ENCODE data around the gene WIPF1. TPM values are rescaled to one million over a fixed set of nuclear protein-coding genes. Genes with fewer than 3 reads are reported as not detected.

WIPF1 gene
- total and polyA plus RNA-seq, 4 donors = 18.7 to 29.5 (median 21.7) TPM

DNA sequence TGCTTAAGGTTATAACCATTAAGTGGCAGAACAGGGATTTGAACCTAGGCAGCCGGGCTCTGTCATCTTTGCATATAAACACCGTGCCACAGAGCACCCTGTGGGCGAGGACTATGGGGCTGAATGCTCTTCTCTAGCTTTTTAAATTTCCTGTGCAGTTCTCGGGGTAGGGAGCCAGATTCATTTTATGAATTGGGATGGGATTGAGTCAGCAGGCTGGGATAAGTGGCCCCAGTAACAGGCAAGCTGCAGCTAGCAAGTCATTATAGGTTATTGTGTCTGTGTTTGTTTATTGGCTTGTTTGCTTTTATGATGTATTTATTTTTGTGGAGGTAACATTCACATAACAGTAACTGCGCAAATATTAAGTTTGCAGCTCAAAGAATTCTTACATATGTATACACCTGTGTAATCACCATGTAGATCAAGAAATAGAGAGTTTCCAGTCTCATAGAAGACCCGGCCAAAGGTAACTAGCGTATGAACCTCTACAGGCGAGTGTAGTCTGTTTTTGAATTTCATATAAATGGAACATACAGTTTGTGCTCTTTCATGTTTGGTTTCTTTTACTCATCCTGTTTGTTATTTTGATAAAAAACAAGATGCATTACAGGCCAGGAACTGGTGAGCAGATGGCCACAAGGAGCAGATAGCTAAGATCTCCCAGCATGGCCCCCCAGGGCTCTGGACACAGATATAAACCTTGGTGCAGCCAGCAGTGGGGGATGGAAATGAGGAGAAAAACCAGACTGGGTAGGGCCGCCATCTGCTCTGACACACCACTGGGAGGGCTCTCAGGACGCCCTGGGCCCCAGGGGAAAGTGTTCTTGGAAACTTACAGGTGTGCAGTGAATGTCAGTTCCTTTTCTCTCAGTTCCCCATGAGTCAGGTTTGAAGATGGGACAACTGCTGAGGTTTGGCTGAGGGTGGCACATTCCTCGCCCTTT lies 61.6 kb downstream of the WIPF1 start:
- Histone ChIP-seq H3K4me1 (ENCODE audit: control insufficient read depth, insufficient read depth, low read length) (no peaks in the 10 kb centered on the region), H3K4me3 (ENCODE audit: low read depth, low read length) (no peak overlapping the region), H3K27ac (ENCODE audit: low read depth, low read length) (no peak overlapping the region), H3K27me3 (ENCODE audit: control insufficient read depth, insufficient read depth, low read length) (no peaks in the 10 kb centered on the region), H3K9me3 (ENCODE audit: control insufficient read depth, insufficient read depth, low read length) (no peaks in the 10 kb centered on the region), H3K36me3 (ENCODE audit: control insufficient read depth, insufficient read depth, low read length) (no peaks in the 10 kb centered on the region)
- no peak for DNase-seq (ENCODE audit: low read depth in 4 of 6, low spot score in 6 of 6)
- 83% methylated on average over 8 of the region's 11 CpGs for WGBS (ENCODE audit: insufficient coverage)

DNA sequence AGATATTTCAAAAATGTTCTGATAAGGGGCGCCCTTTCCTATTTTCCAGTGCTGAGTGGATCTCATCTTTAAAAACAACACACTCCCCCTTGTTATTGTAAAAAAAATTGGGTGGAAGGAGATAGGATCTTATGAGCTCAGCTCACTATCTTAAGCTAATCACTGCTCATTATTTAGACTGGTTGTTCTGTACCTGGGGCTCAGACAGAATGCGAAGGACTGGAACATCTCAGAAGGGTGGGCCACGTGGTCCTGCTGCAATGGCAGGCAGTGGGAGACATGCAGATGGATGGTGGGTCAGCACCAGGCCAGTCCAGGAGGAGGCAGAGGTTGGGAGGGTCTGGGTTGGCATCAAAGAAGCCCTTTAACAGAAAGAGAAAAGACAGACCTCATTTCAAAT lies 62.5 kb downstream of the WIPF1 start:
- Histone ChIP-seq H3K27me3 (ENCODE audit: control insufficient read depth, insufficient read depth, low read length) (no peaks in the 10 kb centered on the region), H3K36me3 (ENCODE audit: control insufficient read depth, insufficient read depth, low read length) (no peaks in the 10 kb centered on the region), H3K9me3 (ENCODE audit: control insufficient read depth, insufficient read depth, low read length) (no peaks in the 10 kb centered on the region), H3K4me1 (ENCODE audit: control insufficient read depth, insufficient read depth, low read length) (no peaks in the 10 kb centered on the region), H3K27ac (ENCODE audit: low read depth, low read length) (no peak overlapping the region), H3K4me3 (ENCODE audit: low read depth, low read length) (no peak overlapping the region)
- DNase-seq (ENCODE audit: low read depth in 4 of 6, low spot score in 6 of 6) = no peak
- 72% methylated on average over 2 of the region's 3 CpGs for WGBS (ENCODE audit: insufficient coverage)

- Histone ChIP-seq H3K9me3 (ENCODE audit: control insufficient read depth, insufficient read depth, low read length) (no peaks in the 10 kb centered on the region), H3K4me1 (ENCODE audit: control insufficient read depth, insufficient read depth, low read length) (no peaks in the 10 kb centered on the region), H3K36me3 (ENCODE audit: control insufficient read depth, insufficient read depth, low read length) (no peaks in the 10 kb centered on the region), H3K27ac (ENCODE audit: low read depth, low read length) (no peak overlapping the region), H3K27me3 (ENCODE audit: control insufficient read depth, insufficient read depth, low read length) (no peaks in the 10 kb centered on the region), H3K4me3 (ENCODE audit: low read depth, low read length) (no peak overlapping the region)
- no peak for DNase-seq (ENCODE audit: low read depth in 4 of 6, low spot score in 6 of 6)
- WGBS (ENCODE audit: insufficient coverage) = 88% methylated on average over 3 of the region's 4 CpGs
Observed at GRCh38 chr2:174529916-174530315, 67.7 kb downstream of the WIPF1 start.

DNA sequence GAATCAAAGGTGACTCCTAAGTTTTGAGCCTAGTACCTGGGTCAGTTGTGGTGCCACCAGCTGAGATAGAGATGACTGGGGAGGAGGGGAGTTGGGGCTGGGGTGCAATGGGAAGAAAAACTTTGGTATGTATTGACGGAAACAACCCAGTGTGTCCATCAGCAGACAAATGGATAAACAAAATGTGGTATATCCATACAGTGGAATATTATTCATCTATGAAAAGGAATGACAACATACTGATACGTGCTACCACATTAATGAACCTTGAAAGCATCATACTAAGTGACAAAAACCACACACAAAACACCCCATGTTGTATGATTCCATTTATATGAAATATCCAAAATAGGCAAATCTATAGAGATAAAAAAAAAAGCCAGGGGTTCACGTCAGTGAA lies 69.6 kb downstream of the WIPF1 start:
- Histone ChIP-seq H3K27me3 (ENCODE audit: control insufficient read depth, insufficient read depth, low read length) (no peaks in the 10 kb centered on the region), H3K36me3 (ENCODE audit: control insufficient read depth, insufficient read depth, low read length) (no peaks in the 10 kb centered on the region), H3K4me3 (ENCODE audit: low read depth, low read length) (no peak overlapping the region), H3K9me3 (ENCODE audit: control insufficient read depth, insufficient read depth, low read length) (no peaks in the 10 kb centered on the region), H3K4me1 (ENCODE audit: control insufficient read depth, insufficient read depth, low read length) (no peaks in the 10 kb centered on the region), H3K27ac (ENCODE audit: low read depth, low read length) (no peak overlapping the region)
- no CpG with 5 or more reads among the region's 3 CpGs for WGBS (ENCODE audit: insufficient coverage)
- DNase-seq (ENCODE audit: low read depth in 4 of 6, low spot score in 6 of 6) = no peak

DNA sequence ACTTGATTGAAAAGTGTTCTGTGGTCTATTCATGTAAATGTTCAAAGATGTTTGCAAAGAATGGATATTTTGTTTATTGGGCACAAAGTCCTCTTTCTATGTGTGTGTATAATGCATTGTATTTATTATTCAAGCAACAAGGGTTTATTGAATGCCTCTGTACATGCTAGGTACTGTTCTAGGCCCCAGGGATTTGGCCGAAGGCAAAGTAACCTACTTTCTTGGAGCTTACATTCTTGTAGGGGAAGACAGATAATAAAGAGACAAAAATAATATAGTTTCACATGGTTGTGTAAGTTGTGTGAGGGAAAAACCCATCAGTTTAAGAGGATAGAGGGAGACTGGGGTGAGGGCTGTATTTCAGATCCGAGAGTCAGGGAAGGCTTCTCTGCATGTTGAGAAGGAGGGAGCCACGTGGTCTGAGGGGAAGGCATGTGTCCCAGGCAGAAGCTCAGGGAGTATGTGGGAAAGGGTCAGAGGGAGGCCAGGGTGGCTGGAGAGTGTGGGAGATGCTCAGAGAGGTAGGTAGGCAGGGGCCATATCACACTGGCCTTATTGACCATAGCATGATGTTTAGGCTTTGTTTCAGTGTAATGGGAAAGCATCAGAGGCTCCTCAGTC lies 70.4 kb downstream of the WIPF1 start:
- no peak for DNase-seq (ENCODE audit: low read depth in 4 of 6, low spot score in 6 of 6)
- H3K36me3 ChIP-seq (ENCODE audit: control insufficient read depth, insufficient read depth, low read length) = no peaks in the 10 kb centered on the region
- no peak overlapping the region for H3K27ac ChIP-seq (ENCODE audit: low read depth, low read length)
- H3K9me3 ChIP-seq (ENCODE audit: control insufficient read depth, insufficient read depth, low read length) = no peaks in the 10 kb centered on the region
- 79% methylated on average over 2 of the region's 3 CpGs for WGBS (ENCODE audit: insufficient coverage)
- no peaks in the 10 kb centered on the region for H3K4me1 ChIP-seq (ENCODE audit: control insufficient read depth, insufficient read depth, low read length)
- no peak overlapping the region for H3K4me3 ChIP-seq (ENCODE audit: low read depth, low read length)
- no peaks in the 10 kb centered on the region for H3K27me3 ChIP-seq (ENCODE audit: control insufficient read depth, insufficient read depth, low read length)

DNA sequence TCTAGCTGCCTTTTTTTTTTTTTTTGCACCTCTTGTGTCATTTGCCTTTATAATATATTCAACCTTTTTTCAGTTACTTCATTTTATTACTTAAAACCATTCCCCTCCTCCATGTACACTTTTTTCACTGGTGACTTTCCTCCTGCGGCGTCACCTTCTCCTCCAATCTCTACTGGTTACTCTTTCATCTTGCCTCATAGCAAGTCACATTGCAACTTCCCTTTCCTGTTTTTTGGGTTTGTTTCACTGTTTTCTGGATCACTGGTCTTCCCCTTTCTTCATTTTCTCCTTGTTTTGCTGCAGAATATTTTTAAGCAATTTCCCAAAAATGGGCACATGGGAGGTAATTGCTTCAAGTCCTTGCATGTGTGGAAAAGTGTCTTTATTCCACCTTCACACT lies 73.1 kb downstream of the WIPF1 start:
- 100% methylated on average over 2 of the region's 2 CpGs for WGBS (ENCODE audit: insufficient coverage)
- Histone ChIP-seq H3K4me3 (ENCODE audit: low read depth, low read length) (no peak overlapping the region), H3K36me3 (ENCODE audit: control insufficient read depth, insufficient read depth, low read length) (no peaks in the 10 kb centered on the region), H3K4me1 (ENCODE audit: control insufficient read depth, insufficient read depth, low read length) (no peaks in the 10 kb centered on the region), H3K9me3 (ENCODE audit: control insufficient read depth, insufficient read depth, low read length) (no peaks in the 10 kb centered on the region), H3K27me3 (ENCODE audit: control insufficient read depth, insufficient read depth, low read length) (no peaks in the 10 kb centered on the region), H3K27ac (ENCODE audit: low read depth, low read length) (no peak overlapping the region)
- no peak for DNase-seq (ENCODE audit: low read depth in 4 of 6, low spot score in 6 of 6)

DNA sequence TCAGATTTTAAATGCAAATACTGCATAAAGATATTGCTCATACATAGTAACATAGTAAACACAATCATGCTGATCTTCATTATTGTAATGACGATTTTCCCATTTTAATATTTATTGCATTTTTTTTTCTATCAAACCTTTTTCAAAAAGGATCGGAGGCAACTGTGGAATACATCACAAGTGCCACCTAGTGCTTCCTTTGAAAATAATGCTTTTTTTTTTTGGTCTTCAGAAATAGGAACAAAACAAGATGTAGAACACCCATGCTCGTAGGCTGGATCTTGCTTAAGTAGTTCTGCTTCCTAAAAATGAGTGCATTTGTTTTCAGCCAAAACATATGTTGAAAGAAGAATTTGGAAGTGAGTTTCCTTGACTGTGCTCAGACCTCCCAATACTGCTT lies 75.1 kb downstream of the WIPF1 start:
- H3K4me3 ChIP-seq (ENCODE audit: low read depth, low read length) = no peak overlapping the region

GRCh38 chr2:174518395-174518794 lies 79.2 kb downstream of the WIPF1 start:
- H3K27me3 ChIP-seq (ENCODE audit: control insufficient read depth, insufficient read depth, low read length) = no peaks in the 10 kb centered on the region
- H3K36me3 ChIP-seq (ENCODE audit: control insufficient read depth, insufficient read depth, low read length) = no peaks in the 10 kb centered on the region
- no peak for DNase-seq (ENCODE audit: low read depth in 4 of 6, low spot score in 6 of 6)
- H3K4me3 ChIP-seq (ENCODE audit: low read depth, low read length) = no peak overlapping the region
- H3K4me1 ChIP-seq (ENCODE audit: control insufficient read depth, insufficient read depth, low read length) = no peaks in the 10 kb centered on the region
- no peak overlapping the region for H3K27ac ChIP-seq (ENCODE audit: low read depth, low read length)
- H3K9me3 ChIP-seq (ENCODE audit: control insufficient read depth, insufficient read depth, low read length) = no peaks in the 10 kb centered on the region
- 83% methylated on average over 1 of the region's 2 CpGs for WGBS (ENCODE audit: insufficient coverage)

More for the DNA sequence above, 75.1 kb downstream of the WIPF1 start:
- WGBS (ENCODE audit: insufficient coverage) = no CpG with 5 or more reads among the region's 3 CpGs
- no peak overlapping the region for H3K27ac ChIP-seq (ENCODE audit: low read depth, low read length)
- H3K27me3 ChIP-seq (ENCODE audit: control insufficient read depth, insufficient read depth, low read length) = no peaks in the 10 kb centered on the region
- no peaks in the 10 kb centered on the region for H3K4me1 ChIP-seq (ENCODE audit: control insufficient read depth, insufficient read depth, low read length)
- peak in 2 of 6 donors; percentile 43 to 65 for DNase-seq (ENCODE audit: low read depth in 4 of 6, low spot score in 6 of 6)
- no peaks in the 10 kb centered on the region for H3K9me3 ChIP-seq (ENCODE audit: control insufficient read depth, insufficient read depth, low read length)
- no peaks in the 10 kb centered on the region for H3K36me3 ChIP-seq (ENCODE audit: control insufficient read depth, insufficient read depth, low read length)

GRCh38 chr2:174516501-174517378 lies 80.9 kb downstream of the WIPF1 start:
- DNase-seq (ENCODE audit: low read depth in 4 of 6, low spot score in 6 of 6) = no peak
- Histone ChIP-seq H3K4me1 (ENCODE audit: control insufficient read depth, insufficient read depth, low read length) (no peaks in the 10 kb centered on the region), H3K36me3 (ENCODE audit: control insufficient read depth, insufficient read depth, low read length) (no peaks in the 10 kb centered on the region), H3K9me3 (ENCODE audit: control insufficient read depth, insufficient read depth, low read length) (no peaks in the 10 kb centered on the region), H3K27ac (ENCODE audit: low read depth, low read length) (no peak overlapping the region), H3K4me3 (ENCODE audit: low read depth, low read length) (no peak overlapping the region), H3K27me3 (ENCODE audit: control insufficient read depth, insufficient read depth, low read length) (no peaks in the 10 kb centered on the region)
- 94% methylated on average over 2 of the region's 5 CpGs for WGBS (ENCODE audit: insufficient coverage)
